GM23248 (cell line): ENCODE measurements around the gene ST8SIA6.

ENCODE experiments used
- EZH2 ChIP-seq: fragments of 200-600 bp; sonication (generic); IDR thresholded peaks from 2 replicates; pipeline ENCODE4 v1.6.1; 2018; ENCODE audit warnings: antibody characterized with exemption, mild to moderate bottlenecking; ENCODE audit not compliant: insufficient read depth, poor library complexity, severe bottlenecking
- EZH2phosphoT487 ChIP-seq: fragments of 200-600 bp; sonication (generic); IDR thresholded peaks from 2 replicates; pipeline ENCODE4 v1.6.1; 2018; ENCODE audit warnings: antibody characterized with exemption, moderate library complexity, mild to moderate bottlenecking, low read depth; ENCODE audit not compliant: insufficient read depth

DNA sequence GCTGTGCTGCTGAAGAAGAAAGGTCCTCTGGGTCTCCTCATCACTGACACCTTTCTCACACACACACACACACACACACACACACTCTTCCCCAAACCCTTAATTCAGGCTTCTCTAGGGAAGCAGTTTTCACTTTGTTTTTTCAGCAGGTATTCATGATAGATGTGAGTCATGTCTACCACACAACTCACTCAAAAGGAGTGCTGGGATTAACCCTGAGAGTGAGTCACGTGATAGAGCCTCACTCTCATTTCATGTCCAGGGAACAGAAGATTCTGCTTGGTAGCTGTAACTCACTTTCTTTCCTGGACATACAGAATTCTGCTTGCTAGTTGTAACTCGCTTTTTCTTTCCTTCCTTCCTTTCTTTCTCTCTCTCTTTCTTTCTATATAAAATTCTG is 181.0 kb downstream of the ST8SIA6 start:
- TF ChIP-seq EZH2 (no peak), EZH2phosphoT487 (no peak)
